HepG2 (cell line): ENCODE results near the gene PDILT. TPM values are rescaled to one million over a fixed set of nuclear protein-coding genes. Genes with fewer than 3 reads are reported as not detected.

Source experiments
- EED ChIP-seq: sonication (generic); formaldehyde crosslinking; IDR thresholded peaks from 2 replicates; pipeline ENCODE4 v1.5.0; 2020; ENCODE audit warnings: mild to moderate bottlenecking, missing genetic modification reagents
- KDM5A ChIP-seq: fragments of 200-600 bp; sonication (generic); IDR thresholded peaks from 2 replicates; pipeline ENCODE4 v1.7.0; 2018; ENCODE audit warnings: antibody characterized with exemption, mild to moderate bottlenecking, low read length, borderline replicate concordance
- MXD1 ChIP-seq: sonication (generic); formaldehyde crosslinking; IDR thresholded peaks from 2 replicates; pipeline ENCODE4 v1.4.0; 2020; ENCODE audit warnings: mild to moderate bottlenecking, missing genetic modification reagents
- MYC ChIP-seq: sonication (generic); formaldehyde crosslinking; IDR thresholded peaks from 2 replicates; pipeline ENCODE4 v1.9.0; 2021; ENCODE audit warnings: missing genetic modification reagents, borderline replicate concordance
- NFIC ChIP-seq: IDR thresholded peaks from 2 replicates; pipeline ENCODE4 v1.6.1; 2012; ENCODE audit warnings: mild to moderate bottlenecking, low read length, inconsistent platforms
- PLRG1 ChIP-seq: fragments of 450-650 bp; conservative IDR thresholded peaks from 2 replicates; pipeline ENCODE4 v1.6.1; 2016
- RORA ChIP-seq: sonication (generic); formaldehyde crosslinking; IDR thresholded peaks from 2 replicates; pipeline ENCODE4 v1.5.0; 2020; ENCODE audit warnings: mild to moderate bottlenecking, missing genetic modification reagents, moderate library complexity
- ZNF138 ChIP-seq: sonication (generic); formaldehyde crosslinking; IDR thresholded peaks from 2 replicates; pipeline ENCODE4 v1.5.0; 2020; ENCODE audit warnings: mild to moderate bottlenecking, low read depth, missing genetic modification reagents
- ZNF20 ChIP-seq: sonication (generic); formaldehyde crosslinking; IDR thresholded peaks from 2 replicates; pipeline ENCODE4 v1.4.0; 2020; ENCODE audit warnings: mild to moderate bottlenecking, moderate library complexity, missing genetic modification reagents
- ZNF468 ChIP-seq: sonication (generic); formaldehyde crosslinking; IDR thresholded peaks from 2 replicates; pipeline ENCODE4 v1.8.0; 2022; ENCODE audit warnings: mild to moderate bottlenecking, moderate library complexity, missing genetic modification reagents
- ZSCAN22 ChIP-seq: sonication (generic); formaldehyde crosslinking; IDR thresholded peaks from 2 replicates; pipeline ENCODE4 v1.4.0; 2020; ENCODE audit warnings: mild to moderate bottlenecking, missing genetic modification reagents
- polyA plus RNA-seq, 8 experiments: library from polyadenylated mRNA; depleted of rRNA in 3 of 8; stranded (reverse) in 7 of 8; unstranded in 1 of 8; fragments of >200 nt; fragmentation: Illumina TruSeq in 4 of 8; extraction: Trizol in 4 of 8; gene quantifications; 2 replicates each; pipeline versions ENCODE4 v1.2.1 to v1.2.3, GENCODE V29; 2011 to 2016; ENCODE audit warnings: low read depth in 4 of 8, missing spikeins in 1 of 8, mixed read lengths in 1 of 8; ENCODE audit not compliant: insufficient read depth in 1 of 8
- total RNA-seq, 5 experiments: library from RNA; depleted of rRNA; stranded (reverse); fragments of >200 nt; fragmentation: Illumina TruSeq; extraction: Trizol; gene quantifications; 2 replicates each; pipeline ENCODE4 v1.2.3, GENCODE V29; 2016; ENCODE audit warnings: low read depth in 1 of 5
- TF ChIP-seq, protein P1 (sequence below): sonication (generic); formaldehyde crosslinking; IDR thresholded peaks from 2 replicates; pipeline ENCODE4 v1.4.0; 2020; ENCODE audit warnings: missing genetic modification reagents
- TF ChIP-seq, protein P2 (sequence below): sonication (generic); formaldehyde crosslinking; IDR thresholded peaks from 2 replicates; pipeline ENCODE4 v1.8.0; 2022; ENCODE audit warnings: missing genetic modification reagents, mild to moderate bottlenecking, borderline replicate concordance
- TF ChIP-seq, protein P3 (sequence below): sonication (generic); formaldehyde crosslinking; IDR thresholded peaks from 2 replicates; pipeline ENCODE4 v1.4.0; 2020; ENCODE audit warnings: missing genetic modification reagents
- TF ChIP-seq, protein P4 (sequence below): sonication (generic); formaldehyde crosslinking; IDR thresholded peaks from 2 replicates; pipeline ENCODE4 v1.8.0; 2022; ENCODE audit warnings: missing genetic modification reagents, low read depth, mild to moderate bottlenecking, borderline replicate concordance
- TF ChIP-seq, protein P5 (sequence below): sonication (generic); formaldehyde crosslinking; IDR thresholded peaks from 2 replicates; pipeline ENCODE4 v1.5.0; 2020; ENCODE audit warnings: missing genetic modification reagents, mild to moderate bottlenecking, borderline replicate concordance
- TF ChIP-seq, protein P6 (sequence below): sonication (generic); formaldehyde crosslinking; IDR thresholded peaks from 2 replicates; pipeline ENCODE4 v1.5.0; 2020; ENCODE audit warnings: mild to moderate bottlenecking, missing genetic modification reagents, borderline replicate concordance

Gene PDILT
- total and polyA plus RNA-seq, 2 of the 13 experiments (the other 11 are each of a cell fraction or from before 2014, with no cell fraction given): not detected

DNA sequence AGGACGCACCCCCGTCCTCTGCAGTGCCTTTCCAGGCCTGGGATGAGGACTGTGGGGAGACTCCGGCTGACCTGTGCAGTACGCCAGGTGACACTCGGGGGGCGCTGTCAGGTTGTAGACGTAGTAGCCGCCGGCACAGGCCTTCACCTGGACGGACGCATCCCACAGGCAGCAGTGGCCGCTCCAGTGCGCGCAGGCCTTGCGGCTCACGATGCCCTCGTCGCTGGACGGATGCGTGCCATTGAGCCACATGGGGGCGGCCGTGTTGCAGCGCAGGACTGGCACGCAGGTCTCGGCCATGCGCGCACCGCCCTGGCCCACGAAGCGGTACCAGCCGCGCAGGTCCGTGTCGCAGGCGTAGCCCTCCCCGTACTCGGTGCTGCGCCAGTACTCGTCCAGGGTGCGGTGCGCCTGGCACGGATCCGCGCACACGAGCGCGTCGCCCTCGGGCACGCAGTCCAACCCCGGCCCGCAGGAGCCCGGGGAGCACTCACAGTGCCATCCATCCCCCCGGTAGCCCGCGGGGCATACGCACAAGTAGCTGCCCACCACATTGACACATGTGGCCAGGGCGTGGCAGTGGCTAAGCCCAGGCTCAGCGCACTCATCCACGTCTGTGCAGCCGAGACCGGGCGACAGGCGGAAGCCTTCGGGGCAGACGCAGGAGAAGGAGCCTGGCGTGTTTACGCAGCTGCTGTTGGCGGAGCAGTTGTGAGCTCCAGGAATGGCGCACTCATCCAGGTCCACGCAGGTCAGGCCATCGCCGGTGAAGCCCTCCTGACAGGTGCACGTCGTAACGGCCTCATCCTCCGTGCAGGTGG, 56.0 kb downstream of the PDILT start (continued):
- TF ChIP-seq, protein P1, sequence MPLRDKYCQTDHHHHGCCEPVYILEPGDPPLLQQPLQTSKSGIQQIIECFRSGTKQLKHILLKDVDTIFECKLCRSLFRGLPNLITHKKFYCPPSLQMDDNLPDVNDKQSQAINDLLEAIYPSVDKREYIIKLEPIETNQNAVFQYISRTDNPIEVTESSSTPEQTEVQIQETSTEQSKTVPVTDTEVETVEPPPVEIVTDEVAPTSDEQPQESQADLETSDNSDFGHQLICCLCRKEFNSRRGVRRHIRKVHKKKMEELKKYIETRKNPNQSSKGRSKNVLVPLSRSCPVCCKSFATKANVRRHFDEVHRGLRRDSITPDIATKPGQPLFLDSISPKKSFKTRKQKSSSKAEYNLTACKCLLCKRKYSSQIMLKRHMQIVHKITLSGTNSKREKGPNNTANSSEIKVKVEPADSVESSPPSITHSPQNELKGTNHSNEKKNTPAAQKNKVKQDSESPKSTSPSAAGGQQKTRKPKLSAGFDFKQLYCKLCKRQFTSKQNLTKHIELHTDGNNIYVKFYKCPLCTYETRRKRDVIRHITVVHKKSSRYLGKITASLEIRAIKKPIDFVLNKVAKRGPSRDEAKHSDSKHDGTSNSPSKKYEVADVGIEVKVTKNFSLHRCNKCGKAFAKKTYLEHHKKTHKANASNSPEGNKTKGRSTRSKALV: peak; percentile 78; the same call in 1 of the 2 replicates
- TF ChIP-seq ZNF138 (CRISPR knock-in tag) (no peak), MXD1 (0 out of 2 replicates have a peak, but pooled peaks have one; percentile 31), EED (no peak), PLRG1 (no peak), KDM5A (no peak), NFIC (no peak), ZNF20 (CRISPR knock-in tag) (no peak), ZNF468 (peak; percentile 54; the same call in 1 of the 2 replicates), ZSCAN22 (CRISPR knock-in tag) (no peak), RORA (CRISPR knock-in tag) (no peak), MYC (CRISPR knock-in tag) (peak; percentile 51)
- TF ChIP-seq, protein P2, sequence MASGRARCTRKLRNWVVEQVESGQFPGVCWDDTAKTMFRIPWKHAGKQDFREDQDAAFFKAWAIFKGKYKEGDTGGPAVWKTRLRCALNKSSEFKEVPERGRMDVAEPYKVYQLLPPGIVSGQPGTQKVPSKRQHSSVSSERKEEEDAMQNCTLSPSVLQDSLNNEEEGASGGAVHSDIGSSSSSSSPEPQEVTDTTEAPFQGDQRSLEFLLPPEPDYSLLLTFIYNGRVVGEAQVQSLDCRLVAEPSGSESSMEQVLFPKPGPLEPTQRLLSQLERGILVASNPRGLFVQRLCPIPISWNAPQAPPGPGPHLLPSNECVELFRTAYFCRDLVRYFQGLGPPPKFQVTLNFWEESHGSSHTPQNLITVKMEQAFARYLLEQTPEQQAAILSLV (CRISPR knock-in tag): 0 out of 2 replicates have a peak, but pooled peaks have one; percentile 39
- TF ChIP-seq, protein P3, sequence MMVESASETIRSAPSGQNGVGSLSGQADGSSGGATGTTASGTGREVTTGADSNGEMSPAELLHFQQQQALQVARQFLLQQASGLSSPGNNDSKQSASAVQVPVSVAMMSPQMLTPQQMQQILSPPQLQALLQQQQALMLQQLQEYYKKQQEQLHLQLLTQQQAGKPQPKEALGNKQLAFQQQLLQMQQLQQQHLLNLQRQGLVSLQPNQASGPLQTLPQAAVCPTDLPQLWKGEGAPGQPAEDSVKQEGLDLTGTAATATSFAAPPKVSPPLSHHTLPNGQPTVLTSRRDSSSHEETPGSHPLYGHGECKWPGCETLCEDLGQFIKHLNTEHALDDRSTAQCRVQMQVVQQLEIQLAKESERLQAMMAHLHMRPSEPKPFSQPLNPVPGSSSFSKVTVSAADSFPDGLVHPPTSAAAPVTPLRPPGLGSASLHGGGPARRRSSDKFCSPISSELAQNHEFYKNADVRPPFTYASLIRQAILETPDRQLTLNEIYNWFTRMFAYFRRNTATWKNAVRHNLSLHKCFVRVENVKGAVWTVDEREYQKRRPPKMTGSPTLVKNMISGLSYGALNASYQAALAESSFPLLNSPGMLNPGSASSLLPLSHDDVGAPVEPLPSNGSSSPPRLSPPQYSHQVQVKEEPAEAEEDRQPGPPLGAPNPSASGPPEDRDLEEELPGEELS (CRISPR knock-in tag): no peak
- TF ChIP-seq, protein P4, sequence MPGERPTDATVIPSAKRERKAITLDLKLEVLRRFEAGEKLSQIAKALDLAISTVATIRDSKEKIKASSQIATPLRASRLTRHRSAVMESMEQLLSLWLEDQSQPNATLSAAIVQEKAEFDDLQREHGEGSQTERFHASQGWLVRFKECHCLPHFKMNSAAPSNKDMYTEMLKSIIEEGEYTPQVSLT: no peak
- TF ChIP-seq, protein P5, sequence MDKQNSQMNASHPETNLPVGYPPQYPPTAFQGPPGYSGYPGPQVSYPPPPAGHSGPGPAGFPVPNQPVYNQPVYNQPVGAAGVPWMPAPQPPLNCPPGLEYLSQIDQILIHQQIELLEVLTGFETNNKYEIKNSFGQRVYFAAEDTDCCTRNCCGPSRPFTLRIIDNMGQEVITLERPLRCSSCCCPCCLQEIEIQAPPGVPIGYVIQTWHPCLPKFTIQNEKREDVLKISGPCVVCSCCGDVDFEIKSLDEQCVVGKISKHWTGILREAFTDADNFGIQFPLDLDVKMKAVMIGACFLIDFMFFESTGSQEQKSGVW (CRISPR knock-in tag): no peak
- TF ChIP-seq, protein P6, sequence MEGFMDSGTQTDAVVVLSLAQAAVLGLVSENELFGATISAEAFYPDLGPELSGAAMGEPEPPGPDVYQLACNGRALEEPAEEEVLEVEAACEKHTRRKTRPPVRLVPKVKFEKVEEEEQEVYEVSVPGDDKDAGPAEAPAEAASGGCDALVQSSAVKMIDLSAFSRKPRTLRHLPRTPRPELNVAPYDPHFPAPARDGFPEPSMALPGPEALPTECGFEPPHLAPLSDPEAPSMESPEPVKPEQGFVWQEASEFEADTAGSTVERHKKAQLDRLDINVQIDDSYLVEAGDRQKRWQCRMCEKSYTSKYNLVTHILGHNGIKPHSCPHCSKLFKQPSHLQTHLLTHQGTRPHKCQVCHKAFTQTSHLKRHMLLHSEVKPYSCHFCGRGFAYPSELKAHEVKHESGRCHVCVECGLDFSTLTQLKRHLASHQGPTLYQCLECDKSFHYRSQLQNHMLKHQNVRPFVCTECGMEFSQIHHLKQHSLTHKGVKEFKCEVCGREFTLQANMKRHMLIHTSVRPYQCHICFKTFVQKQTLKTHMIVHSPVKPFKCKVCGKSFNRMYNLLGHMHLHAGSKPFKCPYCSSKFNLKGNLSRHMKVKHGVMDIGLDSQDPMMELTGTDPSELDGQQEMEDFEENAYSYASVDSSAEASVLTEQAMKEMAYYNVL (CRISPR knock-in tag): no peak
